ENCODE data around the gene FAM168B.

Gene FAM168B

GRCh38 chr2:131005216-131005935 is 87.9 kb downstream of the FAM168B start:
- TF ChIP-seq OSR1 (CRISPR knock-in tag; IDR thresholded peaks at IDR 0.05) (no peak), BACH2 (CRISPR knock-in tag; IDR thresholded peaks at IDR 0.05; ENCODE audit: borderline replicate concordance) (no peak), CSDC2 (CRISPR knock-in tag; IDR thresholded peaks at IDR 0.05) (no peak), GLIS3 (CRISPR knock-in tag; IDR thresholded peaks at IDR 0.05) (no peak), CSRNP3 (CRISPR knock-in tag; IDR thresholded peaks at IDR 0.05) (no peak), POU6F1 (CRISPR knock-in tag; IDR thresholded peaks at IDR 0.05; ENCODE audit: borderline replicate concordance, low read depth) (no peak), ZC3H10 (CRISPR knock-in tag; IDR thresholded peaks at IDR 0.05) (no peak), ZFP3 (CRISPR knock-in tag; IDR thresholded peaks at IDR 0.05) (no peak), TCF4 (CRISPR knock-in tag; IDR thresholded peaks at IDR 0.05; ENCODE audit: borderline replicate concordance) (no peak)
- no peak for ATAC-seq

GRCh38 chr2:131004446-131005209 is 88.6 kb downstream of the FAM168B start:
- TF ChIP-seq ESRRG (CRISPR knock-in tag; IDR thresholded peaks at IDR 0.05) (no peak), SNAI2 (CRISPR knock-in tag; IDR thresholded peaks at IDR 0.05) (no peak), CSRNP3 (CRISPR knock-in tag; IDR thresholded peaks at IDR 0.05) (no peak), ZC3H10 (CRISPR knock-in tag; IDR thresholded peaks at IDR 0.05) (no peak), OSR1 (CRISPR knock-in tag; IDR thresholded peaks at IDR 0.05) (no peak), CSDC2 (CRISPR knock-in tag; IDR thresholded peaks at IDR 0.05) (no peak), ZNF565 (CRISPR knock-in tag; conservative IDR thresholded peaks at IDR 0.05; ENCODE audit: low read depth) (no peak), ZFP3 (CRISPR knock-in tag; IDR thresholded peaks at IDR 0.05) (no peak), TCF4 (CRISPR knock-in tag; IDR thresholded peaks at IDR 0.05; ENCODE audit: borderline replicate concordance) (no peak), ZFP30 (CRISPR knock-in tag; IDR thresholded peaks at IDR 0.05) (no peak)
- ATAC-seq: no peak

- ATAC-seq: no peak
These were observed 94.7 kb downstream of the FAM168B start for GRCh38 chr2:130998561-130998960.

More at GRCh38 chr2:130998561-130998960, 94.7 kb downstream of the FAM168B start:
- no peak for TF ChIP-seq OSR1 (CRISPR knock-in tag; IDR thresholded peaks at IDR 0.05)
- TF ChIP-seq ZNF8 (CRISPR knock-in tag; IDR thresholded peaks at IDR 0.05): no peak
- no peak for TF ChIP-seq PPARA (CRISPR knock-in tag; IDR thresholded peaks at IDR 0.05; ENCODE audit: borderline replicate concordance)
- no peak for TF ChIP-seq CSDC2 (CRISPR knock-in tag; IDR thresholded peaks at IDR 0.05)
- TF ChIP-seq ESRRG (CRISPR knock-in tag; IDR thresholded peaks at IDR 0.05): no peak
- TF ChIP-seq POU6F1 (CRISPR knock-in tag; IDR thresholded peaks at IDR 0.05; ENCODE audit: borderline replicate concordance, low read depth): no peak
- TF ChIP-seq CSRNP3 (CRISPR knock-in tag; IDR thresholded peaks at IDR 0.05): no peak
- no peak for TF ChIP-seq TSHZ2 (CRISPR knock-in tag; IDR thresholded peaks at IDR 0.05)
- TF ChIP-seq GLIS3 (CRISPR knock-in tag; IDR thresholded peaks at IDR 0.05): no peak
